ENCODE measurements around the gene NEBL.

NEBL gene

GRCh38 chr10:20898866-20899535, 1.9 kb upstream of the NEBL start:
- no peak for DNase-seq

DNA sequence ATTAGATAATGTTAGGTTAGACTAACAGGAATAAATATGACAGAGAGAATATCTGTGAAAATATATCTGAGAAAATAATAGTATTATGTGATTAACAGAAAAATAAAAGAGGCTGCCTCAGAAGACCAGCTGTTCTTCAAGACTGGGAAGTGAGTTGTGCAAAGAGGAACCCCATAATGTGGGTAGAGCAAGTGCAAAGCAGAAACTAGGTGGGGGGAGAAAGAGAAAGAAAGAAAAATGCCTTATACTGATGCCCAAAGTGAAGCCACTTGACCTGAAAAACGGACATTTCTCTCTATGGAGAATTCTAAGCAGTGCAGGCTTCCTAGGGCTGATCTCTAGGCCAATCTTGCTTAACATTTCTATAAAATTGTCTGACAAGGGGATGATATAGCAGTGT, 3.8 kb downstream of the NEBL start:
- DNase-seq = no peak

DNA sequence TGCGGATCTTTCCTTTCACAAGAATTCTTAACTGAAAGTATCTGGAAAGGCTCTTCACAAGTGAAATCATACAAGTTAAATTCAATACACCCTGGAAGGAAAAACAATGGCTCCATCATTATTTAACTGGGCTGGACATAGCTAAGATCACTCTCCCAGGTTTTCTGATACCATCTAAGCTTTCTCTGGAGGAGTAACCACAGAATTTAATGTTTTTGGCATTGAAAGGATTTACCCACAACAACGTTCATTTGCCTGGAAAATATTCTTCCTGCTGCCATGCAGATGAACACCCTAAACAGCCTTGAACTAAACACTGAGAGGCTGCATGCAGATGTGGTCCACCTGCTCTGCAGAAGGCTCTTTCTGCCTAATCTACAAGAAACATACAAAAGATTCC, 4.3 kb downstream of the NEBL start:
- DNase-seq = no peak

- DNase-seq = no peak
Observed at GRCh38 chr10:20892011-20892585, 5.0 kb downstream of the NEBL start.

DNA sequence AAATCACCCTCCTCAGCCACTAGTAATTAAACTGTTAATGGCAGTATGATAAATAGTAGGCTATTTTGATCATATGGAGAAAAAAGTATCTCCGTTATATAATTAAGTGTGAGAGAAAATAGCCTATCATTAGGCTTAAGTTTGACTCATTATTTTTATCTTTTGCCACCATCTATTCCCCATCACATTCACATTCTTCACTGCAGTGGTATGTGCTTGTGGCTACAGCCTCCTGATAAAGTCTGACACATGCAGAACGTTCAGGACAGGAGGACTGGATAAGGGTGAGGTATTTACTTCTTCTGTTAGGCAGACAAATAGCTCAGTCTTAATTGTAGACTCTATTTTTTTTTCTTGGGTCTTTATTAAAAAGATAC, 5.8 kb downstream of the NEBL start:
- no peak for DNase-seq

- no peak for DNase-seq
Observed at GRCh38 chr10:20890491-20891337, 6.4 kb downstream of the NEBL start.

DNA sequence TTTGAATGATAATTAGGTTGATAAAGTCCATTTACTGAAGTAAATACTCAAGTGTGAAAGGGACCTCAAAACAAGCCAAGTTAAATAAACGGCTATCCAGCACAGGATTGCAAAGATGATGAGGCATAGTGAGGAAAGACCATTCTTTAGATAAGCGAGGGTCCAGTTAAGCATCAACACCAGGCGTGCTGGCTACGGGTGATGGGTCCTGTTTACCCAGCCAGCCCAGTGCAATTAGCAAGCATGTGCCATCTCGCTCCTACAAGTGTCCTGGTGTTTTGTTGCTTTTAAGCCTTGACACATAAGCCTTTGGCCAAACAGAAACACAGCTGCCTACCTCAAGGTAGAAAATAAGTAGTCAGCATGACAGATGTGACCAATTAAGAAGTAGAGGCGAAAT, 7.1 kb downstream of the NEBL start:
- no peak for DNase-seq

DNA sequence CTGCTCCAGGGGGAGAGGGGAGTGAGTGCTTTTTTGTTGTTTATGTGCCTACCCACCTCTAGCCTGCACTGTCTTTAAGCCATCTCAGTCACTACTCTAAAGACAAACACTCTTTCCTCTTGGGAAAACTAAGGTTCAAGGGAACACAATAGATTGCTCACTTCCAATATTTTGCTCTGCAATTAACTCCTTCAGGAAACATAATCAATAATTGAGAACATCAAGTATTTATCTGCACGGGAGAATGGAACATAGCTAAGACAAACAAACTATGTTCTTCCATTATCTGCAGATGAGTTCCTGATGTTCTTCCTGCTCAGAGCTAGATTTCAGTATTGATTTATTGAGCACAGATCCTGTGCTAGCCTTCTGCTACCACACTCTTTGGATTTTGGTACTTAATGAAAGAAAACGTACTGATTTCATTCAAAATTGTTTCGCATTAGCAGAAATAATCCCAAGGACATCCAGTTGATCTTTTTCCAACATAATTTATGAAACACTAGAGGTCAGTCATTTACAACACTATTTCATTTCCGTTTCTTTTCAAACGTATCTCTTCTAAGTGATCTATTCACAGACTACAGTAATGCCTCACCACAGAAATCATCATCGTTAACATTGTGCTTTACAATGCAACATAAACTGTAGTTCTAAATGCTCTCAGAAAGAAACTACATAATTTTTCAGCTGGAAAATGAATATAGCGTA, 8.3 kb downstream of the NEBL start:
- DNase-seq = no peak

- DNase-seq = no peak
Observed at GRCh38 chr10:20887706-20888555, 9.2 kb downstream of the NEBL start.

- no peak for DNase-seq
Observed at GRCh38 chr10:20885678-20886077, 11.4 kb downstream of the NEBL start.

DNA sequence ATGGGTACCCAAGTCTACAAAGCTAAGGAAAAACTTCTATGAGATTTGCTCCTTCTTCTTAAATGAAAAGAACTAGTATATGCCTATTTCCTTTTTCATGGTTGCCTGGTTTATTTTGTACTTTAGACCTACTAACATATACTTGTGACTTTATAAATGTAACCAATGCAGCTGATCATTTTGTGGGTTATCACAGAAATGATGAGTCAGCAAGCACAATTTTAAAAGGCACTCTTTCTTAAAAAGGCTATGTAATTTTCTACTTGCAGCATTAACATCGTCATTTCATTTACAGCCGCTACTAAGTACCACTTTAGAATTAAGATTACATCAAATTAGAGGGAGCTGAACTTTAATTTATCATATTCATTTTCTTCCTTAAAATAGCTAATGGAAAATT, 13.6 kb downstream of the NEBL start:
- DNase-seq = no peak

DNA sequence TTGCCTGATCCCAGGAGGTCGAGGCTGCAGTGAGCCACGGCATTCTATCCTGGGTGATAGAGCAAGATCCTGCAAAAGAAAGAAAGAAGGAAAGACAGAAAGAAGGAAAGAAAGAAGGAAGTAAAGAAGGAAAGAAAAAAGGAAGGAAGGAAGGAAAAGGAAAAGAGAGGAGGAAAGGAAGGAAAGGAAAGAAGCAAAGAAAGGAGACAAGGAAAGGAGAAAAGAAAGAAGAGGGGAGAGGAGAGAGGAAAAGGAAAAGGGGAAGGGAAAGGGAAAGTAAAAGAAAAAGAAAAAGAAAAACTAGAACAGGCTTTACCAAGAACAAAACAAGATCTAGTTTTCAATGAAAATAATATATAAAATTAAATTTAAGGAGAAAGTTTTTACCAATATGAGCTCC, 15.0 kb downstream of the NEBL start:
- no peak for DNase-seq

DNA sequence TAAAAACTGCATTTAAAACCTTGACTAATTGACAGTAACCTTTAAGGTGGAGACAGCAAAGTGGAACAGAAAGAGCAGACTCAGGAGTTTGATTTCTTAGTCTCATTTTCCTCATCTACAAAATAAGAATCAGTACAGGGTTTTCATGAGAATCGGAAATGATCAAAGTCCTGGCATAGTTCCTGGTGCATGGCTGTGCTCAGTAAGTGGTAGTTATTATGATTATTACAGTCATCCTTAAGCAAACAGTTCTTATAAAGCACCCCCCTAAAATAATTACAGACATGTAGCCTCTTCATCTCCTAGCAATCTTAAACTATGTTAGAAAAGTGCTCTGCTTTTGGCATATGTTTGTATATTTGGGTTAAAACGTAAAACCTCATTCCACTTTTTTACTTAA, 18.0 kb downstream of the NEBL start:
- DNase-seq = no peak

GRCh38 chr10:20877986-20878983, 18.8 kb downstream of the NEBL start:
- no peak for DNase-seq

GRCh38 chr10:20877554-20877953, 19.6 kb downstream of the NEBL start:
- DNase-seq = no peak

DNA sequence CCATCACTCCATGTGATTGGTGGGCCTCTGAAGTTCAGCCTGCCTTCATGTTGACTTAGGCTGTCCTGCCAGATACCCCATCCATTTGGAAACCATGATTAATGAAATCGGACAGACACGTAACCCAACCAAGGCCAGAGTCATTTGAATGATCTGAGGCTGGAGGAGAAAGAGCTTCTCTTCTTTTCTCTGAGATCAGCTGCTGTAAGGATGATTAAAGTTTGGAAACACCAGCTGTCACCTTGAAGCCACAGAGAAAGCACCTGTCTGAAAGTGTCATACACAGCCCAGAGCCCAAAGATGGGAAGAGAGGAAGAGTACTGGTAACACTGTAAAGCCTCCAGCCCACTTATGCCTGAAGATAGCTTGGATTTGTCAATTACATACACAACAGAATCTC, 22.9 kb downstream of the NEBL start:
- DNase-seq = no peak

GRCh38 chr10:20871970-20872369, 25.1 kb downstream of the NEBL start:
- DNase-seq = no peak

DNA sequence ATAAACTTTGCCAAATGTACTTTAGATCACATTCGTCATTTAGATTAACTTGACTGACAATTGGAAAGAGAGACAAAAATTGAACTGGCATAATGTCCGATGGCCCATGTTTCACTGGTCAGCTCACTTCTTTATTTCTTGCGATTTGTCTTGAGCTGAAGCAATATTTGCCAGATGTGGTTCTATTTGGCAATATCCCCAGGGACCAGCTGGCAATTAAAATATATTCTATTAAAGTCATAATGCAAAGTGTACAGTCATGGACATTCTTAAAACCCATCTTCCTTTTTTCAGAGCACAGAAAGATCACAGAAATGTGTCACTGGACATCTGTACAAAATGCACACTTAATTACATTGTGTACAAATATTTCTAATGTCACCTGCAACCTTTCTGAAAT, 26.3 kb downstream of the NEBL start:
- no peak for DNase-seq

- DNase-seq = no peak
Observed at GRCh38 chr10:20863008-20863407, 34.1 kb downstream of the NEBL start.

- no peak for DNase-seq
Observed at GRCh38 chr10:20858292-20859124, 38.6 kb downstream of the NEBL start.
